ENCODE measurements around the gene DUSP6. TPM values are rescaled to one million over a fixed set of nuclear protein-coding genes. Genes with fewer than 3 reads are reported as not detected.

Gene DUSP6
- total and polyA plus RNA-seq, 2 of the 13 experiments (the other 11 are each of a cell fraction or from before 2014, with no cell fraction given) = 40.9 to 161 TPM

DNA sequence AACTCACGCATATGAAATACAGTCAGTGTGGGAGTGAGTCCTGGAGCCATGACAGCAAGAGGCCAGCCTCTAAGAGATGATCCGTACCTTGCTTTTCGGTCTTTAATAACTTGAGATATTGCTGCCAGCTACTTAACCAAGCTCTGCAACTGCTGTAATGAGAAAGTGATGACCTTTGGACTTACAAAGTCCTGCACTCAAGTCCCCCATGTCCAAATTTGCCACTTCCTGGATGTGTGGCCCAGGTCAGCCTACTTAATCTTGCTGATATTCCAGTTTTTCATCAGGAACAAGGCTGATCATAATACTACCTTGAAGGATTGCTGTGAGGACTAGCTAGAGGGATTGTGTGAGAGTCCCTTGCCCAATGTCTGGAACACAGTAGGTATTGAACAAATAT, 33.8 kb upstream of the DUSP6 start (continued):
- TF ChIP-seq, protein P1, sequence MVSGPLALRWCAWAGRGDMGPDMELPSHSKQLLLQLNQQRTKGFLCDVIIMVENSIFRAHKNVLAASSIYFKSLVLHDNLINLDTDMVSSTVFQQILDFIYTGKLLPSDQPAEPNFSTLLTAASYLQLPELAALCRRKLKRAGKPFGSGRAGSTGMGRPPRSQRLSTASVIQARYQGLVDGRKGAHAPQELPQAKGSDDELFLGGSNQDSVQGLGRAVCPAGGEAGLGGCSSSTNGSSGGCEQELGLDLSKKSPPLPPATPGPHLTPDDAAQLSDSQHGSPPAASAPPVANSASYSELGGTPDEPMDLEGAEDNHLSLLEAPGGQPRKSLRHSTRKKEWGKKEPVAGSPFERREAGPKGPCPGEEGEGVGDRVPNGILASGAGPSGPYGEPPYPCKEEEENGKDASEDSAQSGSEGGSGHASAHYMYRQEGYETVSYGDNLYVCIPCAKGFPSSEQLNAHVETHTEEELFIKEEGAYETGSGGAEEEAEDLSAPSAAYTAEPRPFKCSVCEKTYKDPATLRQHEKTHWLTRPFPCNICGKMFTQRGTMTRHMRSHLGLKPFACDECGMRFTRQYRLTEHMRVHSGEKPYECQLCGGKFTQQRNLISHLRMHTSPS (CRISPR knock-in tag; IDR thresholded peaks at IDR 0.05; ENCODE audit: low read depth) = no peak
- TF ChIP-seq RAD51 (IDR thresholded peaks at IDR 0.05; ENCODE audit: borderline replicate concordance) (no peak), TBP (CRISPR knock-in tag; IDR thresholded peaks at IDR 0.05) (no peak), ZNF383 (CRISPR knock-in tag; IDR thresholded peaks at IDR 0.05; ENCODE audit: borderline replicate concordance) (no peak), ZNF703 (CRISPR knock-in tag; IDR thresholded peaks at IDR 0.05; ENCODE audit: borderline replicate concordance) (no peak), SRF (IDR thresholded peaks at IDR 0.05; ENCODE audit: low read depth, low read length) (peak; percentile 87), ZMYM4 (CRISPR knock-in tag; IDR thresholded peaks at IDR 0.05) (0 out of 2 replicates have a peak, but pooled peaks have one; percentile 49), ZNF34 (CRISPR knock-in tag; IDR thresholded peaks at IDR 0.05; ENCODE audit: borderline replicate concordance) (no peak), MTF2 (CRISPR knock-in tag; IDR thresholded peaks at IDR 0.05; ENCODE audit: borderline replicate concordance) (no peak)
- TF ChIP-seq, protein P2, sequence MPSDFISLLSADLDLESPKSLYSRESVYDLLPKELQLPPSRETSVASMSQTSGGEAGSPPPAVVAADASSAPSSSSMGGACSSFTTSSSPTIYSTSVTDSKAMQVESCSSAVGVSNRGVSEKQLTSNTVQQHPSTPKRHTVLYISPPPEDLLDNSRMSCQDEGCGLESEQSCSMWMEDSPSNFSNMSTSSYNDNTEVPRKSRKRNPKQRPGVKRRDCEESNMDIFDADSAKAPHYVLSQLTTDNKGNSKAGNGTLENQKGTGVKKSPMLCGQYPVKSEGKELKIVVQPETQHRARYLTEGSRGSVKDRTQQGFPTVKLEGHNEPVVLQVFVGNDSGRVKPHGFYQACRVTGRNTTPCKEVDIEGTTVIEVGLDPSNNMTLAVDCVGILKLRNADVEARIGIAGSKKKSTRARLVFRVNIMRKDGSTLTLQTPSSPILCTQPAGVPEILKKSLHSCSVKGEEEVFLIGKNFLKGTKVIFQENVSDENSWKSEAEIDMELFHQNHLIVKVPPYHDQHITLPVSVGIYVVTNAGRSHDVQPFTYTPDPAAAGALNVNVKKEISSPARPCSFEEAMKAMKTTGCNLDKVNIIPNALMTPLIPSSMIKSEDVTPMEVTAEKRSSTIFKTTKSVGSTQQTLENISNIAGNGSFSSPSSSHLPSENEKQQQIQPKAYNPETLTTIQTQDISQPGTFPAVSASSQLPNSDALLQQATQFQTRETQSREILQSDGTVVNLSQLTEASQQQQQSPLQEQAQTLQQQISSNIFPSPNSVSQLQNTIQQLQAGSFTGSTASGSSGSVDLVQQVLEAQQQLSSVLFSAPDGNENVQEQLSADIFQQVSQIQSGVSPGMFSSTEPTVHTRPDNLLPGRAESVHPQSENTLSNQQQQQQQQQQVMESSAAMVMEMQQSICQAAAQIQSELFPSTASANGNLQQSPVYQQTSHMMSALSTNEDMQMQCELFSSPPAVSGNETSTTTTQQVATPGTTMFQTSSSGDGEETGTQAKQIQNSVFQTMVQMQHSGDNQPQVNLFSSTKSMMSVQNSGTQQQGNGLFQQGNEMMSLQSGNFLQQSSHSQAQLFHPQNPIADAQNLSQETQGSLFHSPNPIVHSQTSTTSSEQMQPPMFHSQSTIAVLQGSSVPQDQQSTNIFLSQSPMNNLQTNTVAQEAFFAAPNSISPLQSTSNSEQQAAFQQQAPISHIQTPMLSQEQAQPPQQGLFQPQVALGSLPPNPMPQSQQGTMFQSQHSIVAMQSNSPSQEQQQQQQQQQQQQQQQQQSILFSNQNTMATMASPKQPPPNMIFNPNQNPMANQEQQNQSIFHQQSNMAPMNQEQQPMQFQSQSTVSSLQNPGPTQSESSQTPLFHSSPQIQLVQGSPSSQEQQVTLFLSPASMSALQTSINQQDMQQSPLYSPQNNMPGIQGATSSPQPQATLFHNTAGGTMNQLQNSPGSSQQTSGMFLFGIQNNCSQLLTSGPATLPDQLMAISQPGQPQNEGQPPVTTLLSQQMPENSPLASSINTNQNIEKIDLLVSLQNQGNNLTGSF (CRISPR knock-in tag; IDR thresholded peaks at IDR 0.05) = no peak
- TF ChIP-seq, protein P3, sequence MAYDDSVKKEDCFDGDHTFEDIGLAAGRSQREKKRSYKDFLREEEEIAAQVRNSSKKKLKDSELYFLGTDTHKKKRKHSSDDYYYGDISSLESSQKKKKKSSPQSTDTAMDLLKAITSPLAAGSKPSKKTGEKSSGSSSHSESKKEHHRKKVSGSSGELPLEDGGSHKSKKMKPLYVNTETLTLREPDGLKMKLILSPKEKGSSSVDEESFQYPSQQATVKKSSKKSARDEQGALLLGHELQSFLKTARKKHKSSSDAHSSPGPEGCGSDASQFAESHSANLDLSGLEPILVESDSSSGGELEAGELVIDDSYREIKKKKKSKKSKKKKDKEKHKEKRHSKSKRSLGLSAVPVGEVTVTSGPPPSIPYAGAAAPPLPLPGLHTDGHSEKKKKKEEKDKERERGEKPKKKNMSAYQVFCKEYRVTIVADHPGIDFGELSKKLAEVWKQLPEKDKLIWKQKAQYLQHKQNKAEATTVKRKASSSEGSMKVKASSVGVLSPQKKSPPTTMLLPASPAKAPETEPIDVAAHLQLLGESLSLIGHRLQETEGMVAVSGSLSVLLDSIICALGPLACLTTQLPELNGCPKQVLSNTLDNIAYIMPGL (CRISPR knock-in tag; IDR thresholded peaks at IDR 0.05; ENCODE audit: borderline replicate concordance in 1 of 2, low read depth in 1 of 2) = no peak
- TF ChIP-seq, protein P4, sequence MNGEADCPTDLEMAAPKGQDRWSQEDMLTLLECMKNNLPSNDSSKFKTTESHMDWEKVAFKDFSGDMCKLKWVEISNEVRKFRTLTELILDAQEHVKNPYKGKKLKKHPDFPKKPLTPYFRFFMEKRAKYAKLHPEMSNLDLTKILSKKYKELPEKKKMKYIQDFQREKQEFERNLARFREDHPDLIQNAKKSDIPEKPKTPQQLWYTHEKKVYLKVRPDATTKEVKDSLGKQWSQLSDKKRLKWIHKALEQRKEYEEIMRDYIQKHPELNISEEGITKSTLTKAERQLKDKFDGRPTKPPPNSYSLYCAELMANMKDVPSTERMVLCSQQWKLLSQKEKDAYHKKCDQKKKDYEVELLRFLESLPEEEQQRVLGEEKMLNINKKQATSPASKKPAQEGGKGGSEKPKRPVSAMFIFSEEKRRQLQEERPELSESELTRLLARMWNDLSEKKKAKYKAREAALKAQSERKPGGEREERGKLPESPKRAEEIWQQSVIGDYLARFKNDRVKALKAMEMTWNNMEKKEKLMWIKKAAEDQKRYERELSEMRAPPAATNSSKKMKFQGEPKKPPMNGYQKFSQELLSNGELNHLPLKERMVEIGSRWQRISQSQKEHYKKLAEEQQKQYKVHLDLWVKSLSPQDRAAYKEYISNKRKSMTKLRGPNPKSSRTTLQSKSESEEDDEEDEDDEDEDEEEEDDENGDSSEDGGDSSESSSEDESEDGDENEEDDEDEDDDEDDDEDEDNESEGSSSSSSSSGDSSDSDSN (CRISPR knock-in tag; IDR thresholded peaks at IDR 0.05) = no peak
- TF ChIP-seq, protein P5, sequence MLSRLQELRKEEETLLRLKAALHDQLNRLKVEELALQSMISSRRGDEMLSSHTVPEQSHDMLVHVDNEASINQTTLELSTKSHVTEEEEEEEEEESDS (CRISPR knock-in tag; IDR thresholded peaks at IDR 0.05; ENCODE audit: borderline replicate concordance) = no peak
- TF ChIP-seq, protein P6, sequence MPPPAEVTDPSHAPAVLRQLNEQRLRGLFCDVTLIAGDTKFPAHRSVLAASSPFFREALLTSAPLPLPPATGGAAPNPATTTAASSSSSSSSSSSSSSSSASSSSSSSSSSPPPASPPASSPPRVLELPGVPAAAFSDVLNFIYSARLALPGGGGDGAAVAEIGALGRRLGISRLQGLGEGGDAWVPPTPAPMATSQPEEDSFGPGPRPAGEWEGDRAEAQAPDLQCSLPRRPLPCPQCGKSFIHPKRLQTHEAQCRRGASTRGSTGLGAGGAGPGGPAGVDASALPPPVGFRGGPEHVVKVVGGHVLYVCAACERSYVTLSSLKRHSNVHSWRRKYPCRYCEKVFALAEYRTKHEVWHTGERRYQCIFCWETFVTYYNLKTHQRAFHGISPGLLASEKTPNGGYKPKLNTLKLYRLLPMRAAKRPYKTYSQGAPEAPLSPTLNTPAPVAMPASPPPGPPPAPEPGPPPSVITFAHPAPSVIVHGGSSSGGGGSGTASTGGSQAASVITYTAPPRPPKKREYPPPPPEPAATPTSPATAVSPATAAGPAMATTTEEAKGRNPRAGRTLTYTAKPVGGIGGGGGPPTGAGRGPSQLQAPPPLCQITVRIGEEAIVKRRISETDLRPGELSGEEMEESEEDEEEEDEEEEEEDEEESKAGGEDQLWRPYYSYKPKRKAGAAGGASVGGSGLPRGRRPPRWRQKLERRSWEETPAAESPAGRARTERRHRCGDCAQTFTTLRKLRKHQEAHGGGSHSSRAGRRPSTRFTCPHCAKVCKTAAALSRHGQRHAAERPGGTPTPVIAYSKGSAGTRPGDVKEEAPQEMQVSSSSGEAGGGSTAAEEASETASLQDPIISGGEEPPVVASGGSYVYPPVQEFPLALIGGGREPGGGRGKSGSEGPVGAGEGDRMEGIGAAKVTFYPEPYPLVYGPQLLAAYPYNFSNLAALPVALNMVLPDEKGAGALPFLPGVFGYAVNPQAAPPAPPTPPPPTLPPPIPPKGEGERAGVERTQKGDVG (CRISPR knock-in tag; IDR thresholded peaks at IDR 0.05; ENCODE audit: borderline replicate concordance) = no peak
